ENCODE data around the gene ARID5B.
"Not testable (repeated sequence)": the region's sequence is repeated elsewhere in the genome, so short reads cannot be mapped to it uniquely, and the experiment has no call there.

The ARID5B gene

GRCh38 chr10:62014510-62014909 lies 113.0 kb downstream of the ARID5B start:
- no peak for DNase-seq (ENCODE audit: low spot score)

- DNase-seq (ENCODE audit: low spot score) = no peak
Measured at GRCh38 chr10:62015994-62016393, 114.5 kb downstream of the ARID5B start.

- no peak for DNase-seq (ENCODE audit: low spot score)
Measured at GRCh38 chr10:62016623-62017490, 115.4 kb downstream of the ARID5B start.

- DNase-seq (ENCODE audit: low spot score) = no peak
Measured at GRCh38 chr10:62017491-62017870, 116.0 kb downstream of the ARID5B start.

GRCh38 chr10:62018131-62018911 lies 116.8 kb downstream of the ARID5B start:
- no peak for DNase-seq (ENCODE audit: low spot score)

- no peak for DNase-seq (ENCODE audit: low spot score)
Measured at GRCh38 chr10:62019013-62019684, 117.7 kb downstream of the ARID5B start.

GRCh38 chr10:62019685-62020359 lies 118.3 kb downstream of the ARID5B start:
- no peak for DNase-seq (ENCODE audit: low spot score)

GRCh38 chr10:62021128-62021665 lies 119.7 kb downstream of the ARID5B start:
- no peak for DNase-seq (ENCODE audit: low spot score)

- no peak for DNase-seq (ENCODE audit: low spot score)
Measured at GRCh38 chr10:62021978-62022802, 120.7 kb downstream of the ARID5B start.

- no peak for DNase-seq (ENCODE audit: low spot score)
Measured at GRCh38 chr10:62022830-62023229, 121.3 kb downstream of the ARID5B start.

GRCh38 chr10:62023329-62023728 lies 121.8 kb downstream of the ARID5B start:
- no peak for DNase-seq (ENCODE audit: low spot score)

- no peak for DNase-seq (ENCODE audit: low spot score)
Measured at GRCh38 chr10:62024026-62024701, 122.7 kb downstream of the ARID5B start.

- no peak for DNase-seq (ENCODE audit: low spot score)
Measured at GRCh38 chr10:62025134-62025794, 123.8 kb downstream of the ARID5B start.

GRCh38 chr10:62025901-62026879 lies 124.7 kb downstream of the ARID5B start:
- DNase-seq (ENCODE audit: low spot score) = no peak

GRCh38 chr10:62027841-62028501 lies 126.5 kb downstream of the ARID5B start:
- DNase-seq (ENCODE audit: low spot score) = no peak

- DNase-seq (ENCODE audit: low spot score) = not testable (repeated sequence)
Measured at GRCh38 chr10:62028502-62028842, 127.0 kb downstream of the ARID5B start.

- no peak for DNase-seq (ENCODE audit: low spot score)
Measured at GRCh38 chr10:62029401-62029800, 127.9 kb downstream of the ARID5B start.

- no peak for DNase-seq (ENCODE audit: low spot score)
Measured at GRCh38 chr10:62031507-62031906, 130.0 kb downstream of the ARID5B start.

All from pons (tissue), 1 donor.